K562 (cell line): ENCODE data around the gene STK16. TPM values are rescaled to one million over a fixed set of nuclear protein-coding genes. Genes with fewer than 3 reads are reported as not detected.
A peak's percentile ranks its signal among the peaks of the same experiment; 100 is the strongest.

Experiments
- ELF1 ChIP-seq: fragments of 200-800 bp; sonication (Bioruptor generic); IDR thresholded peaks from 2 replicates; pipeline ENCODE4 v1.6.1; 2016; ENCODE audit warnings: missing genetic modification characterization, missing compliant biosample characterization
- NCOR1 ChIP-seq: fragments of 450-650 bp; IDR thresholded peaks from 2 replicates; pipeline ENCODE4 v1.6.1; 2016; ENCODE audit warnings: mild to moderate bottlenecking, moderate library complexity
- NFATC3 ChIP-seq: fragments of 450-650 bp; IDR thresholded peaks from 2 replicates; pipeline ENCODE4 v1.6.1; 2017; ENCODE audit warnings: mild to moderate bottlenecking
- PHF21A ChIP-seq: fragments of 450-650 bp; IDR thresholded peaks from 2 replicates; pipeline ENCODE4 v1.6.1; 2017; ENCODE audit warnings: low read depth, borderline replicate concordance
- TGIF2 ChIP-seq: sonication (generic); formaldehyde crosslinking; IDR thresholded peaks from 2 replicates; pipeline ENCODE4 v1.8.1; 2022; ENCODE audit warnings: mild to moderate bottlenecking, missing genetic modification reagents, moderate library complexity
- TOE1 ChIP-seq, 2 experiments: fragments of 450-650 bp in 1 of 2; sonication (generic) in 1 of 2; formaldehyde crosslinking in 1 of 2; IDR thresholded peaks; 2 replicates each; pipeline versions ENCODE4 v1.7.1 to v1.8.0; 2016 to 2022; ENCODE audit warnings: borderline replicate concordance in 2 of 2, mild to moderate bottlenecking in 2 of 2, antibody characterized with exemption in 1 of 2, inconsistent platforms in 1 of 2, low read depth in 1 of 2, missing genetic modification reagents in 1 of 2, moderate library complexity in 1 of 2
- polyA plus RNA-seq, 8 experiments: library from polyadenylated mRNA; depleted of rRNA in 4 of 8; stranded (reverse) in 5 of 8; unstranded in 3 of 8; fragments of >200 nt; fragmentation: Nextera tagmentation in 2 of 8; fragmentation: Illumina TruSeq in 1 of 8; extraction: Ambion mirVana in 2 of 8; extraction: Trizol in 1 of 8; gene quantifications; 2 replicates each; pipeline versions ENCODE4 v1.2.1 to v1.2.3, GENCODE V29; 2011 to 2014; ENCODE audit warnings: inconsistent platforms in 1 of 8, missing spikeins in 1 of 8
- total RNA-seq, 7 experiments: library from RNA; depleted of rRNA in 6 of 7; stranded (reverse); fragments of >200 nt in 6 of 7; fragmentation: Illumina TruSeq in 2 of 7; extraction: Trizol in 2 of 7; gene quantifications; 2 replicates each; pipeline versions ENCODE4 v1.2.1 to v1.2.3, GENCODE V29; 2011 to 2021; ENCODE audit warnings: low replicate concordance in 1 of 7
- TF ChIP-seq, protein P1 (sequence below), 2 experiments: fragments of 450-650 bp; formaldehyde crosslinking in 1 of 2; IDR thresholded peaks; 2 replicates each; pipeline versions ENCODE4 v1.4.0 to v1.6.1; 2014 to 2020; ENCODE audit warnings: mild to moderate bottlenecking in 2 of 2, borderline replicate concordance in 1 of 2, low read depth in 1 of 2
- TF ChIP-seq, protein P2 (sequence below): fragments of 450-650 bp; IDR thresholded peaks from 2 replicates; pipeline ENCODE4 v1.6.1; 2017; ENCODE audit warnings: mild to moderate bottlenecking, moderate library complexity
- TF ChIP-seq, protein P3 (sequence below): sonication (generic); formaldehyde crosslinking; IDR thresholded peaks from 2 replicates; pipeline ENCODE4 v1.8.0; 2022; ENCODE audit warnings: missing genetic modification reagents, mild to moderate bottlenecking, borderline replicate concordance
- TF ChIP-seq, protein P4 (sequence below): fragments of 450-650 bp; IDR thresholded peaks from 2 replicates; pipeline ENCODE4 v1.6.1; 2018; ENCODE audit not compliant: partially characterized antibody

Gene STK16
- total and polyA plus RNA-seq, 9 of the 15 experiments (the other 6 are each of a cell fraction or from before 2014, with no cell fraction given): 5.4 to 36.2 (median 17.8) TPM

DNA sequence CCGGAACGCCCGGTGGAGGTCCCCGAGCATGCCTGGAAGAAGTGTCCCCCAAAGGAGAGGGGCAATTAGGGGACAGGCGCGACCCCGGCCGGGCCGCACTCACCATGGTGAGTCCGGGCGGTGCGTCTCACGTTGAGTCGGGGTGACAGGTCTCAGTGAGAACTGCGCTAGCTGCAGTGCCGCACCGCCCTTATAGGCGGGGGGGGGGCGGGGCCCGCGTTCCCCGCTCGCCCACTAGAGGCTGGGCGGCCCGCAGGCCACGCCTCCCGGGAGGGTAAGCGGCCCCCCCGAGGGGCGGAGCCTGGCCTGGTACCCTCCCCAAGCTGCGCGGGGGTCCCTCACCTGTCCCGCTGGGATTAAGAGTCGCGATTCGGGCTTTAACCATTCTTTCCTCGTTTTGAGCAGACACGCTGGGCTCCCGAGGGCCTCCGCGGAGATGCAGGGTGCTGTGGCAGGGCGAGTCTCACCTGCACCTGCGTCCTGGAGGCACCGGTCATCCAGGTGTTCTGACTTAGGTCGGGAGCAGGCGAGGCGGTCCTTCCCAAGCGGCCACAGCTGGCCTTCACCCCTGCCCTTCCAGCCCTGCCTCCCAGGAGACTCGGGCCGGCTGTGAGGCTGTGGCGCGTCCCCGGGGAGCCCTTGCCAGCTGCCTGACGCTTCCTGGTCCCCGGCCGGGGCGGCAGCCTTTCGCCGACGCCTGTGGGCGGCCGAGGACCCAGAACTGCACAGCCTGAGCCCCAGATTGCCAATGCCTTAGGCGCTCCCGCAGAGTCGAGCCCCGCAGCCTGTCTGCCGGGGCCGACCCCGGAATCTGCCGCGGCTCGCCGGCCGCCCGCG is 8.7 kb downstream of the STK16 start, which contains the start of gene TUBA4A (continued):
- TF ChIP-seq, protein P1, sequence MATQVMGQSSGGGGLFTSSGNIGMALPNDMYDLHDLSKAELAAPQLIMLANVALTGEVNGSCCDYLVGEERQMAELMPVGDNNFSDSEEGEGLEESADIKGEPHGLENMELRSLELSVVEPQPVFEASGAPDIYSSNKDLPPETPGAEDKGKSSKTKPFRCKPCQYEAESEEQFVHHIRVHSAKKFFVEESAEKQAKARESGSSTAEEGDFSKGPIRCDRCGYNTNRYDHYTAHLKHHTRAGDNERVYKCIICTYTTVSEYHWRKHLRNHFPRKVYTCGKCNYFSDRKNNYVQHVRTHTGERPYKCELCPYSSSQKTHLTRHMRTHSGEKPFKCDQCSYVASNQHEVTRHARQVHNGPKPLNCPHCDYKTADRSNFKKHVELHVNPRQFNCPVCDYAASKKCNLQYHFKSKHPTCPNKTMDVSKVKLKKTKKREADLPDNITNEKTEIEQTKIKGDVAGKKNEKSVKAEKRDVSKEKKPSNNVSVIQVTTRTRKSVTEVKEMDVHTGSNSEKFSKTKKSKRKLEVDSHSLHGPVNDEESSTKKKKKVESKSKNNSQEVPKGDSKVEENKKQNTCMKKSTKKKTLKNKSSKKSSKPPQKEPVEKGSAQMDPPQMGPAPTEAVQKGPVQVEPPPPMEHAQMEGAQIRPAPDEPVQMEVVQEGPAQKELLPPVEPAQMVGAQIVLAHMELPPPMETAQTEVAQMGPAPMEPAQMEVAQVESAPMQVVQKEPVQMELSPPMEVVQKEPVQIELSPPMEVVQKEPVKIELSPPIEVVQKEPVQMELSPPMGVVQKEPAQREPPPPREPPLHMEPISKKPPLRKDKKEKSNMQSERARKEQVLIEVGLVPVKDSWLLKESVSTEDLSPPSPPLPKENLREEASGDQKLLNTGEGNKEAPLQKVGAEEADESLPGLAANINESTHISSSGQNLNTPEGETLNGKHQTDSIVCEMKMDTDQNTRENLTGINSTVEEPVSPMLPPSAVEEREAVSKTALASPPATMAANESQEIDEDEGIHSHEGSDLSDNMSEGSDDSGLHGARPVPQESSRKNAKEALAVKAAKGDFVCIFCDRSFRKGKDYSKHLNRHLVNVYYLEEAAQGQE (IDR thresholded peaks at IDR 0.05; ENCODE audit: borderline replicate concordance): no peak
- TF ChIP-seq, protein P1 (CRISPR knock-in tag; IDR thresholded peaks at IDR 0.05; ENCODE audit: low read depth): no peak
- TF ChIP-seq TGIF2 (no peak), NCOR1 (no peak), TOE1 (IDR thresholded peaks at IDR 0.05; ENCODE audit: borderline replicate concordance) (no peak), TOE1 (CRISPR knock-in tag; IDR thresholded peaks at IDR 0.05; ENCODE audit: borderline replicate concordance, low read depth) (no peak), NFATC3 (no peak), ELF1 (peak; percentile 53), PHF21A (no peak)
- TF ChIP-seq, protein P2, sequence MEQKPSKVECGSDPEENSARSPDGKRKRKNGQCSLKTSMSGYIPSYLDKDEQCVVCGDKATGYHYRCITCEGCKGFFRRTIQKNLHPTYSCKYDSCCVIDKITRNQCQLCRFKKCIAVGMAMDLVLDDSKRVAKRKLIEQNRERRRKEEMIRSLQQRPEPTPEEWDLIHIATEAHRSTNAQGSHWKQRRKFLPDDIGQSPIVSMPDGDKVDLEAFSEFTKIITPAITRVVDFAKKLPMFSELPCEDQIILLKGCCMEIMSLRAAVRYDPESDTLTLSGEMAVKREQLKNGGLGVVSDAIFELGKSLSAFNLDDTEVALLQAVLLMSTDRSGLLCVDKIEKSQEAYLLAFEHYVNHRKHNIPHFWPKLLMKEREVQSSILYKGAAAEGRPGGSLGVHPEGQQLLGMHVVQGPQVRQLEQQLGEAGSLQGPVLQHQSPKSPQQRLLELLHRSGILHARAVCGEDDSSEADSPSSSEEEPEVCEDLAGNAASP: no peak
- TF ChIP-seq, protein P3, sequence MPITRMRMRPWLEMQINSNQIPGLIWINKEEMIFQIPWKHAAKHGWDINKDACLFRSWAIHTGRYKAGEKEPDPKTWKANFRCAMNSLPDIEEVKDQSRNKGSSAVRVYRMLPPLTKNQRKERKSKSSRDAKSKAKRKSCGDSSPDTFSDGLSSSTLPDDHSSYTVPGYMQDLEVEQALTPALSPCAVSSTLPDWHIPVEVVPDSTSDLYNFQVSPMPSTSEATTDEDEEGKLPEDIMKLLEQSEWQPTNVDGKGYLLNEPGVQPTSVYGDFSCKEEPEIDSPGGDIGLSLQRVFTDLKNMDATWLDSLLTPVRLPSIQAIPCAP (CRISPR knock-in tag): no peak
- TF ChIP-seq, protein P4, sequence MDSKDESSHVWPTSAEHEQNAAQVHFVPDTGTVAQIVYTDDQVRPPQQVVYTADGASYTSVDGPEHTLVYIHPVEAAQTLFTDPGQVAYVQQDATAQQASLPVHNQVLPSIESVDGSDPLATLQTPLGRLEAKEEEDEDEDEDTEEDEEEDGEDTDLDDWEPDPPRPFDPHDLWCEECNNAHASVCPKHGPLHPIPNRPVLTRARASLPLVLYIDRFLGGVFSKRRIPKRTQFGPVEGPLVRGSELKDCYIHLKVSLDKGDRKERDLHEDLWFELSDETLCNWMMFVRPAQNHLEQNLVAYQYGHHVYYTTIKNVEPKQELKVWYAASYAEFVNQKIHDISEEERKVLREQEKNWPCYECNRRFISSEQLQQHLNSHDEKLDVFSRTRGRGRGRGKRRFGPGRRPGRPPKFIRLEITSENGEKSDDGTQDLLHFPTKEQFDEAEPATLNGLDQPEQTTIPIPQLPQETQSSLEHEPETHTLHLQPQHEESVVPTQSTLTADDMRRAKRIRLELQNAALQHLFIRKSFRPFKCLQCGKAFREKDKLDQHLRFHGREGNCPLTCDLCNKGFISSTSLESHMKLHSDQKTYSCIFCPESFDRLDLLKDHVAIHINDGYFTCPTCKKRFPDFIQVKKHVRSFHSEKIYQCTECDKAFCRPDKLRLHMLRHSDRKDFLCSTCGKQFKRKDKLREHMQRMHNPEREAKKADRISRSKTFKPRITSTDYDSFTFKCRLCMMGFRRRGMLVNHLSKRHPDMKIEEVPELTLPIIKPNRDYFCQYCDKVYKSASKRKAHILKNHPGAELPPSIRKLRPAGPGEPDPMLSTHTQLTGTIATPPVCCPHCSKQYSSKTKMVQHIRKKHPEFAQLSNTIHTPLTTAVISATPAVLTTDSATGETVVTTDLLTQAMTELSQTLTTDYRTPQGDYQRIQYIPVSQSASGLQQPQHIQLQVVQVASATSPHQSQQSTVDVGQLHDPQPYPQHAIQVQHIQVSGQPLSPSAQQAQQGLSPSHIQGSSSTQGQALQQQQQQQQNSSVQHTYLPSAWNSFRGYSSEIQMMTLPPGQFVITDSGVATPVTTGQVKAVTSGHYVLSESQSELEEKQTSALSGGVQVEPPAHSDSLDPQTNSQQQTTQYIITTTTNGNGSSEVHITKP: no peak
